HG03095 (cell line): ENCODE results near the gene OASL.

Experiments
- ATAC-seq: cut with Tn5 transposase; IDR thresholded peaks from one replicate; pipeline ENCODE4 v1.9.1; 2021; ENCODE audit warnings: moderate library complexity; ENCODE audit not compliant: unreplicated experiment

OASL gene

DNA sequence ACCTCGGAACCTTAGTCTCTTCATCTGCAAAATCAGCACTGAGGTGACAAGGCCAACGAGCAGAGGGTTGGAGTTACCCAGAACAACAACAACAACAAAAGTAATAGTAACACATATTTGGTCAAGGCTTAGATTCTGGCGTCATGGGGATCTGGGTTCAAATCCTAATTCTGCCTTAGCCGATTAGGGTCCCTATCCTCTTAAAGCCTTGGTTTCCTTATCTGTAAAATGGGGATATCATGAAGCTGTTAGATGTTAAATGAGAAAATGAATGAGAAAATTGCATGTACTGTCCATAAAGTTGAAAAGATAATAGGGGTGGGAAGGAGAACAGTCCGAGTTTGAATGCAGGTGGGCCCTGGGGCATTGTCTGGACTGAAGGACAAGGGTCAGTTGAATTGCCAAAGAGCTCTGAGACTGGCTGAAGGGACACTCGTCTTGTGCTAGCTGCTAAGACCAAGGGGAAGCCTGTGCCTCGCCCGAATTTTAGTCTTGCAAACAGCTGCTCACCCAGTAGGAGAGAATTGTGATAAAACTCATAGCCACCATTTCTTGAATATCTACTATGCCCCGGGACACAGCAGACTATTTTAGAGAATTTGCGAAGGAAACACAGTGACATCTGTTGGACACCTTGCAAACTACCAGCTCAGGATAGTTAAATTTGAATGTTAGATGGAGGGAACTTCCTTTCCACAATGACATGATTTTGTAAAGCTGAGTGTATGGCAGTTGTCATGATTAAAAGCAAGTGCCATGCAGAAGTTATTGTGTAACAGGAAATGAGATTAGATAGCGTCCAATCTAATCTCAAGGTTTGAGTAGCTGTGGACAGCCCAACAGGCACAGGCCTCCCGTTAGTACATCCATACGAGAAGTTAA lies 67.5 kb downstream of the OASL start:
- no peak for ATAC-seq

DNA sequence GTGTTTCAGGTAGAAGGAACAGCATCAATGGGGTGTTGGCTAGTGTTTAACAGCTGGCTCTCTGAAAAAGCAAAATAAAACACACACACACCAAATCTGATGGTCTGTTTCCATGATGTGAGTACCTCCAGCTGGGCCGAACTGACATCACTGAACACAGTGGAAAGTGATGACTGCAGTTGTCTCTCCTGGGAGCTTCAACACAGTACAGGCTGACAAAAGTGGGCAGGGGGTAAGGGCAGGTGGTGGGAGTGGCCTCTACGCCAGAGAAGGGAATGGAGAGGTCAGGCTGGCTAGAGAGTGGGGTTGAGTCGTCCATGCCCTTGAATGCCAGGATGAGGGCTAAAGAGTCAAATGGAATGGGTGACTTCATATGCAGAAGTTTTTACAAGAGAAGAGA lies 68.7 kb downstream of the OASL start:
- no peak for ATAC-seq
